ENCODE measurements around the gene NPIPB8. TPM values are rescaled to one million over a fixed set of nuclear protein-coding genes. Genes with fewer than 3 reads are reported as not detected.
A peak's percentile ranks its signal among the peaks of the same experiment; 100 is the strongest.

NPIPB8 gene
- total and polyA plus RNA-seq, 2 of the 13 experiments (the other 11 are each of a cell fraction or from before 2014, with no cell fraction given) = 0.49 to 2.3 TPM

DNA sequence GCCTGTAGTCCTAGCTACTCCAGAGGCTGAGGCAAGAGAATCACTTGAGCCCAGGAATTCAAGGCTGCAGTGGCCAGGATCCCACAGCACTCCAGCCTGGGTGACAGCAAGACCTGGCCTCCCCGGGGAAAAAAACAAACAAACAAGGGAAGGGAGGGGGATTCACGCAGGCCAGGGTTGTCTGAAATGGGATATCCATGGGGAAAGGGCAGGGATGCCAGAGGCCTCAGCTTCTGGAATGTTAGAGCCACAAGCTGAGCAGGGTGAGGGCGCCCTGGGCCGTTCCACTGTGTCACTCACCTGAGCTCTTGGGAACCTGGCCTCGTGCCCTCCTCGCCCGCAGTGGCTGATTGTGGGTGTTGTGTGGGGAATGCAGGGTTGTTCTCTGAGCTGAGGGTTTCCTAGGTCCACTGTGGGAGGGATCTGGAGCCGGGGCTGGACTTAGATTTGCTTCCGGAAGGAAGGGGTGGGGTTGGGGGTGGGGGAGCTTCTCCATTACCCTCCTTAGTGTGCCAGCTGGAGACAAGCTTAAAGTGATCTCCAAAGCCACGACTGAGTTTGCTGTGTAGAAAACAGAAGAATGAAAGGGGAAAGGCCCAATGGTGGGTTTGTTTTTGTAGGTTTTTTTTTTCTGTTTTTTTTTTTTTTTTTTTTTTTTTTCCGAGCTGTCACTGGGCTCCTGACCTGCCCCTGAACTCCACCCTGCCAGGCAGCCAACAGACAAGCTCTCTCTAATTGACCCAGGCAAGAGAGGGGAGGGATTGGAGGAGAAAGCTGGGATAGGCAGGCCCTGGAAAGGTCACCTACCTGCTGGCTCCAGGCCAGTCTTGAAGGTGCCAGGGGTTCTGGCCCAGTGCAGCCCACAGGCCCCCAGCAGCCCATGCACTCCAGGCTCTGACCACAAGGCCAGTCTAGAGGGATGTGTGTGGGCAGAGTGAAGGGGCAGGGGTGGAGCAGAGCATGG lies 28.0 kb upstream of the NPIPB8 start, which contains the start of gene SULT1A1 (continued):
- TF ChIP-seq ZFP37 (CRISPR knock-in tag; IDR thresholded peaks at IDR 0.05; ENCODE audit: borderline replicate concordance) (peak; percentile 66; the same call in 1 of the 2 replicates), SPEN (CRISPR knock-in tag; IDR thresholded peaks at IDR 0.05; ENCODE audit: low read depth) (no peak; the same call in 1 of the 2 replicates), MATR3 (CRISPR knock-in tag; IDR thresholded peaks at IDR 0.05) (no peak), ZNF124 (CRISPR knock-in tag; IDR thresholded peaks at IDR 0.05) (peak; percentile 69; the same call in 1 of the 2 replicates), POGK (CRISPR knock-in tag; conservative IDR thresholded peaks at IDR 0.05) (peak; percentile 62; the same call in 1 of the 2 replicates), BRF2 (CRISPR knock-in tag; IDR thresholded peaks at IDR 0.05) (no peak), SAFB2 (CRISPR knock-in tag; IDR thresholded peaks at IDR 0.05; ENCODE audit: borderline replicate concordance, low read depth) (peak; percentile 76), DNMT3B (CRISPR knock-in tag; conservative IDR thresholded peaks at IDR 0.05) (0 out of 2 replicates have a peak, but pooled peaks have one; percentile 29), ZNF432 (CRISPR knock-in tag; IDR thresholded peaks at IDR 0.05; ENCODE audit: borderline replicate concordance) (no peak), GMEB1 (CRISPR knock-in tag; IDR thresholded peaks at IDR 0.05; ENCODE audit: borderline replicate concordance) (peak; percentile 43; the same call in 1 of the 2 replicates), CCAR2 (optimal IDR thresholded peaks at IDR 0.05; ENCODE audit: low read depth, low read length) (no peak), SP4 (CRISPR knock-in tag; IDR thresholded peaks at IDR 0.05) (peak; percentile 76), ZNF781 (CRISPR knock-in tag; IDR thresholded peaks at IDR 0.05; ENCODE audit: borderline replicate concordance, not compliant biosample characterization) (peak; percentile 78), IRX3 (CRISPR knock-in tag; IDR thresholded peaks at IDR 0.05; ENCODE audit: borderline replicate concordance, low read depth) (no peak), PITX1 (CRISPR knock-in tag; IDR thresholded peaks at IDR 0.05) (peak; percentile 74; the same call in 1 of the 2 replicates), SRF (IDR thresholded peaks at IDR 0.05; ENCODE audit: low read depth, low read length) (no peak), MED13 (CRISPR knock-in tag; IDR thresholded peaks at IDR 0.05) (no peak), AGO1 (IDR thresholded peaks at IDR 0.05; ENCODE audit: low read depth, low read length, poor library complexity, severe bottlenecking) (no peak), ZNF557 (CRISPR knock-in tag; IDR thresholded peaks at IDR 0.05) (peak; percentile 23; the same call in 1 of the 2 replicates), NFYC (CRISPR knock-in tag; IDR thresholded peaks at IDR 0.05) (peak; percentile 72), ZNF383 (CRISPR knock-in tag; IDR thresholded peaks at IDR 0.05; ENCODE audit: borderline replicate concordance) (no peak)
- TF ChIP-seq, protein P1, sequence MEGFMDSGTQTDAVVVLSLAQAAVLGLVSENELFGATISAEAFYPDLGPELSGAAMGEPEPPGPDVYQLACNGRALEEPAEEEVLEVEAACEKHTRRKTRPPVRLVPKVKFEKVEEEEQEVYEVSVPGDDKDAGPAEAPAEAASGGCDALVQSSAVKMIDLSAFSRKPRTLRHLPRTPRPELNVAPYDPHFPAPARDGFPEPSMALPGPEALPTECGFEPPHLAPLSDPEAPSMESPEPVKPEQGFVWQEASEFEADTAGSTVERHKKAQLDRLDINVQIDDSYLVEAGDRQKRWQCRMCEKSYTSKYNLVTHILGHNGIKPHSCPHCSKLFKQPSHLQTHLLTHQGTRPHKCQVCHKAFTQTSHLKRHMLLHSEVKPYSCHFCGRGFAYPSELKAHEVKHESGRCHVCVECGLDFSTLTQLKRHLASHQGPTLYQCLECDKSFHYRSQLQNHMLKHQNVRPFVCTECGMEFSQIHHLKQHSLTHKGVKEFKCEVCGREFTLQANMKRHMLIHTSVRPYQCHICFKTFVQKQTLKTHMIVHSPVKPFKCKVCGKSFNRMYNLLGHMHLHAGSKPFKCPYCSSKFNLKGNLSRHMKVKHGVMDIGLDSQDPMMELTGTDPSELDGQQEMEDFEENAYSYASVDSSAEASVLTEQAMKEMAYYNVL (CRISPR knock-in tag; IDR thresholded peaks at IDR 0.05; ENCODE audit: borderline replicate concordance) = 0 out of 2 replicates have a peak, but pooled peaks have one; percentile 58

All from HepG2 (cell line).